BE2C (cell line): ENCODE measurements around the gene OR14C36.

ENCODE experiments used
- DNase-seq: peaks from one replicate; pipeline ENCODE4 v3.0.0-alpha.2; 2020
- H3K27me3 ChIP-seq: fragments of 250-450 bp; sonication (Bioruptor Pico); 2 replicates; pipeline ENCODE4 v1.5.1; 2020; ENCODE audit warnings: mild to moderate bottlenecking
- H3K36me3 ChIP-seq: fragments of 250-450 bp; sonication (Bioruptor Pico); 2 replicates; pipeline ENCODE4 v1.5.1; 2020; ENCODE audit warnings: mild to moderate bottlenecking
- H3K4me1 ChIP-seq: fragments of 250-450 bp; sonication (Bioruptor Pico); 2 replicates; pipeline ENCODE4 v1.5.1; 2020
- H3K4me3 ChIP-seq: 2 replicates; pipeline ENCODE4 v1.5.1; 2011; ENCODE audit warnings: low read depth, low read length
- H3K9me3 ChIP-seq: fragments of 250-450 bp; sonication (Bioruptor Pico); 2 replicates; pipeline ENCODE4 v1.5.1; 2020
- TF ChIP-seq, protein P1 (sequence below): IDR thresholded peaks from 2 replicates; pipeline ENCODE4 v1.5.1; 2012; ENCODE audit warnings: mild to moderate bottlenecking, low read depth, low read length

Gene OR14C36

DNA sequence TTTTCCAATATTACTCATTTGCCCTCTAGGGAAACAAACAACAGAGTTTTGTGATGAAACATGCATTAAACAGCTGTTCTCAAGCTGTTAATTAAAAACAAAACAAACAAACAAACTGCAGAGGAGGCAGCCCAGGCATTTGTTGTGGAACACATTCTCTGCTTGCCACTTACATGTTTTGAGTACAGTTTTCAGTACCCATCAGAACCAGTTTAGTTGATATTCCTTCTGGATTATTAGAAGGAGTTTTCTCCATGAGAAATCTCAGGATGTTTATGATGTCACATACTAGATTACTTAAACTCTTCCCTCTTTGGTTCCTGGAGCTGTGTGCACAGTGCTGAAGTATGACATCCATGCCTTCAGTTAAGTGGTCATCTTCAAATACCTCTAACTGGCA lies 26.9 kb downstream of the OR14C36 start, which contains the start of gene OR2T6:
Gene OR2T6, plus strand, starts transcription at position 301 of the 400 bp plus-strand sequence. CDS start 11,863 bp downstream, outside the sequence.
- Histone ChIP-seq H3K9me3 (no peaks in the 10 kb centered on the region), H3K36me3 (no peaks in the 10 kb centered on the region), H3K27me3 (no peaks in the 10 kb centered on the region), H3K4me3 (no peak within 1 kb of the TSS), H3K4me1 (no peaks in the 10 kb centered on the region)
- TF ChIP-seq, protein P1, sequence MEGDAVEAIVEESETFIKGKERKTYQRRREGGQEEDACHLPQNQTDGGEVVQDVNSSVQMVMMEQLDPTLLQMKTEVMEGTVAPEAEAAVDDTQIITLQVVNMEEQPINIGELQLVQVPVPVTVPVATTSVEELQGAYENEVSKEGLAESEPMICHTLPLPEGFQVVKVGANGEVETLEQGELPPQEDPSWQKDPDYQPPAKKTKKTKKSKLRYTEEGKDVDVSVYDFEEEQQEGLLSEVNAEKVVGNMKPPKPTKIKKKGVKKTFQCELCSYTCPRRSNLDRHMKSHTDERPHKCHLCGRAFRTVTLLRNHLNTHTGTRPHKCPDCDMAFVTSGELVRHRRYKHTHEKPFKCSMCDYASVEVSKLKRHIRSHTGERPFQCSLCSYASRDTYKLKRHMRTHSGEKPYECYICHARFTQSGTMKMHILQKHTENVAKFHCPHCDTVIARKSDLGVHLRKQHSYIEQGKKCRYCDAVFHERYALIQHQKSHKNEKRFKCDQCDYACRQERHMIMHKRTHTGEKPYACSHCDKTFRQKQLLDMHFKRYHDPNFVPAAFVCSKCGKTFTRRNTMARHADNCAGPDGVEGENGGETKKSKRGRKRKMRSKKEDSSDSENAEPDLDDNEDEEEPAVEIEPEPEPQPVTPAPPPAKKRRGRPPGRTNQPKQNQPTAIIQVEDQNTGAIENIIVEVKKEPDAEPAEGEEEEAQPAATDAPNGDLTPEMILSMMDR: no peak
- DNase-seq: no peak

DNA sequence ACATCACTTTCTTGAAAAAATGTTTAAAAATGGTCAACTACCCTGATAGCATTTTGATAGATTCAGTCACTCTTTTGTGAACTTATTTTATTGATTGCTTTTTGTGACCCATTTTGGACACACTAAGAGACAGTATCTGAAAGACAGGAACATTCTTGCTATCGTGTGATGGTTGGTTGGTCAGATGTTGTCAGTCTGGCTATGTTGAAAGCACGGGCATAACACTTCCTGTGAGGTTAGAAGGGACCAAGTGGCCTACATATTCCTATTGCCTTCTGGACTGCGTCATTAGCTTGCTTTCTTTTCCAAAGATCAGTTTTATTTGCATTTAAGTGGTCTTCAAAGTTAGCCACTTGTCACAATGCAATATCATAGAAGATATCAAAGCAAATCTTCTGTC lies 28.3 kb downstream of the OR14C36 start:
- H3K36me3 ChIP-seq: no peaks in the 10 kb centered on the region
- no peak overlapping the region for H3K4me3 ChIP-seq
- H3K27me3 ChIP-seq: no peaks in the 10 kb centered on the region
- TF ChIP-seq, protein P1: no peak
- no peaks in the 10 kb centered on the region for H3K4me1 ChIP-seq
- no peaks in the 10 kb centered on the region for H3K9me3 ChIP-seq
- DNase-seq: no peak

DNA sequence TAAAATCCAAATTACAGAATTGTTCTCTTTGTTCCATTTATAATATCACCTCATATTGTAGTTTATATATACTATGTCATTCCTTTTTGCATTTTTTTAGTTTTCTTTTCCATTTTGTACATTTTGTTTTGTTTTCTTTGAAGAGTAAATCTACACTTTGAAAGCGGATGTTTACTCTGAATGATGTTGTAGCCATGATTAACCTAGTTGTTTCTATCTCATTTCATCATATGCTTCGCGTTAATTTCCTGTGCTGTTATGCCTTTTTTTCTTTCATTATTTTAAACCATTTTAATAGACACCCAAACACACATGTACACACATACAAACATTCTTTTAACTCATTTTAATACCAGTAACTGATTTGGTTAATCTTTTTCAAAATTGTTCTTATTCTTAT lies 32.3 kb downstream of the OR14C36 start:
- no peak for DNase-seq
- no peaks in the 10 kb centered on the region for H3K4me1 ChIP-seq
- H3K4me3 ChIP-seq: no peak overlapping the region
- no peaks in the 10 kb centered on the region for H3K9me3 ChIP-seq
- TF ChIP-seq, protein P1: no peak
- no peaks in the 10 kb centered on the region for H3K36me3 ChIP-seq
- no peaks in the 10 kb centered on the region for H3K27me3 ChIP-seq

DNA sequence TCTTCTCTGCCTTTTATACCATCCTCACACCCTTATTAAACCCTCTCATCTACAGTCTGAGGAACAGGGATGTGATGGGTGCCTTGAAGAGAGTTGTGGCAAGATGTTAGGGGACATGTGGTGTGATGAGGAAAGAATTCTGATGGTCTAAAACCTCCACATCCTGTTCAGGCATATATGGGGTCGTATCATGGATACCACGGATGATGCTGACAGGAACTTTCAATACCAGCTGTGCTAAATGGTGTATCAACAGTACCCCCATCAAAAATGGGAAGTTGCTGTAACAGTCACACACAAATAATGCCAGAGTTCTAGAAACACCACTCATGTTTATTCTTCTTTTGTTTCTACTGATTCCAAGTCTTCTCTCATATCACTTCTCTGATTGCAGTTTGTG lies 39.9 kb downstream of the OR14C36 start:
- H3K27me3 ChIP-seq: no peaks in the 10 kb centered on the region
- no peaks in the 10 kb centered on the region for H3K36me3 ChIP-seq
- H3K4me1 ChIP-seq: no peaks in the 10 kb centered on the region
- DNase-seq: no peak
- no peaks in the 10 kb centered on the region; the same call in 1 of the 2 replicates for H3K9me3 ChIP-seq
- TF ChIP-seq, protein P1: no peak
- H3K4me3 ChIP-seq: no peak overlapping the region

DNA sequence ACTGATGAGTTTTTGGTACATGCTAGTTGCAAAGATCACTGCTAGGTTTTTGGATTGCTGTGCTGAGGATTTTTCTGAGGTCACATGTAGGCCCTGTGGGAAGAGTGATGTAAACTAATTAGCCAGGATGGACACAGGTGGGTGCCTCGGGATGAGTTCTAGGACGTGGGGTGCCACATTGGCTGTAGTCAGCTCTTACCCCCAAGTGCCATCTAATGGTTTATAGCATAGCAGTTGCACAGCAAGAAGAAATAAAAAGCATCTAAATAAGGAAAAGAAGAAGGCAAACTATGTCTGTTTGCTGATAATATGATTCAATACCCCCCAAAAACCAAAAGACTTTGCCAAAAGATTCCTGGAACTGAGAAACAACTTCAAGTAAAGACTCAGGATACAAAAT lies 44.5 kb downstream of the OR14C36 start:
- H3K4me1 ChIP-seq: no peaks in the 10 kb centered on the region
- no peaks in the 10 kb centered on the region; the same call in 1 of the 2 replicates for H3K9me3 ChIP-seq
- no peak overlapping the region for H3K4me3 ChIP-seq
- TF ChIP-seq, protein P1: no peak
- no peaks in the 10 kb centered on the region for H3K27me3 ChIP-seq
- no peak for DNase-seq
- no peaks in the 10 kb centered on the region for H3K36me3 ChIP-seq
